Gastroesophageal sphincter (tissue), 3 donors: Measurements from ENCODE around the gene FAAP100.

ENCODE experiments used
- POLR2A ChIP-seq, 2 donors: fragments of 450-650 bp; IDR thresholded peaks; one replicate each; pipeline ENCODE4 v1.6.1; 2017; ENCODE audit warnings: antibody characterized with exemption in 2 of 2, mild to moderate bottlenecking in 2 of 2, moderate library complexity in 1 of 2
- TF ChIP-seq, protein P1 (sequence below), 4 experiments: fragments of 200-600 bp in 2 of 4; fragments of 450-650 bp in 2 of 4; sonication (generic) in 1 of 4; IDR thresholded peaks; one replicate each; pipeline ENCODE4 v1.5.1; 2017 to 2019; ENCODE audit warnings: antibody characterized with exemption in 4 of 4, mild to moderate bottlenecking in 2 of 4, moderate library complexity in 2 of 4

DNA sequence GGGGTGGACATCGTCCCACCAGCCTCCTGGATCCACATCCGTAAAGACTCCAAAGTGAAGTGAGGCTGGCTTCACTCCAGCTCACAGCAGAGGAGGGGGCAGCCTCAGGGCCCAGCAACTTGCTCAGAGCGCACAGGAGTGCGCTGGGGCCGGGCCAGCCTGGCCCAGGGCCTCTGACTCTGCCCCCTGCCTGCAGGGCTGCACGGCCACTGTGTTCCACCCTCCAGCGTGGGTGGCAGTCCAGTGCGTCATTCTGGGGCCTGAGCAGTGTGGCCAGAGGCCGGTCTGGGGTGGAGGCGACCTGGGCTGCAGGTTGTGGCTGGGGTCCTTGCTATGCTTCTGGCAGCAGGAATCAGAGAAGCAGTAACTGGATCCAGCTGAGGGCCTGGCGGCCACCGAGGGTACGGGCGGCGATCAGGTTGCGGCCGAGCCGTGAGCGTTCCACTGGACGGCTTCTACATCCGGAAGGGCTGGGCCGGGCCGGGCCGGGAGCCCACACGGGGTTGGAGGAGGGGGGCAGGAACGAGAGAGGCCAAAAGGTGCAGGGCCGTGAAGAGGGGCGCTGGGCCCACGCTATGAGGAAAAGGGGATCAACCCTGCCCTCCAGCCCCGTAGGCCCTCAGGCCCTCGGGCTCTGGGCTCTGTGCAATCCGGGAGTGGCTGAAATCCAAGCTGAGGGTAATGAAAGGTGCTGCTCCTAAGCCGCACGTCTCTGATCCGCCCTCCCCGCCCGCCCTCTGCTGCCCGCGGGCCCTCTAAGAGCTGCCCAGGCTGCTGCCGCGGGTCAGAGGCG is 24.4 kb downstream of the FAAP100 start, which contains the start of gene FSCN2:
- no peak for TF ChIP-seq POLR2A (IDR thresholded peaks at IDR 0.05)
- TF ChIP-seq, protein P1, sequence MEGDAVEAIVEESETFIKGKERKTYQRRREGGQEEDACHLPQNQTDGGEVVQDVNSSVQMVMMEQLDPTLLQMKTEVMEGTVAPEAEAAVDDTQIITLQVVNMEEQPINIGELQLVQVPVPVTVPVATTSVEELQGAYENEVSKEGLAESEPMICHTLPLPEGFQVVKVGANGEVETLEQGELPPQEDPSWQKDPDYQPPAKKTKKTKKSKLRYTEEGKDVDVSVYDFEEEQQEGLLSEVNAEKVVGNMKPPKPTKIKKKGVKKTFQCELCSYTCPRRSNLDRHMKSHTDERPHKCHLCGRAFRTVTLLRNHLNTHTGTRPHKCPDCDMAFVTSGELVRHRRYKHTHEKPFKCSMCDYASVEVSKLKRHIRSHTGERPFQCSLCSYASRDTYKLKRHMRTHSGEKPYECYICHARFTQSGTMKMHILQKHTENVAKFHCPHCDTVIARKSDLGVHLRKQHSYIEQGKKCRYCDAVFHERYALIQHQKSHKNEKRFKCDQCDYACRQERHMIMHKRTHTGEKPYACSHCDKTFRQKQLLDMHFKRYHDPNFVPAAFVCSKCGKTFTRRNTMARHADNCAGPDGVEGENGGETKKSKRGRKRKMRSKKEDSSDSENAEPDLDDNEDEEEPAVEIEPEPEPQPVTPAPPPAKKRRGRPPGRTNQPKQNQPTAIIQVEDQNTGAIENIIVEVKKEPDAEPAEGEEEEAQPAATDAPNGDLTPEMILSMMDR (IDR thresholded peaks at IDR 0.05): peak in 2 of 4 experiments; percentile 6 to 22
